Measurements from ENCODE around the gene RNF44.

- TF ChIP-seq, protein P1, sequence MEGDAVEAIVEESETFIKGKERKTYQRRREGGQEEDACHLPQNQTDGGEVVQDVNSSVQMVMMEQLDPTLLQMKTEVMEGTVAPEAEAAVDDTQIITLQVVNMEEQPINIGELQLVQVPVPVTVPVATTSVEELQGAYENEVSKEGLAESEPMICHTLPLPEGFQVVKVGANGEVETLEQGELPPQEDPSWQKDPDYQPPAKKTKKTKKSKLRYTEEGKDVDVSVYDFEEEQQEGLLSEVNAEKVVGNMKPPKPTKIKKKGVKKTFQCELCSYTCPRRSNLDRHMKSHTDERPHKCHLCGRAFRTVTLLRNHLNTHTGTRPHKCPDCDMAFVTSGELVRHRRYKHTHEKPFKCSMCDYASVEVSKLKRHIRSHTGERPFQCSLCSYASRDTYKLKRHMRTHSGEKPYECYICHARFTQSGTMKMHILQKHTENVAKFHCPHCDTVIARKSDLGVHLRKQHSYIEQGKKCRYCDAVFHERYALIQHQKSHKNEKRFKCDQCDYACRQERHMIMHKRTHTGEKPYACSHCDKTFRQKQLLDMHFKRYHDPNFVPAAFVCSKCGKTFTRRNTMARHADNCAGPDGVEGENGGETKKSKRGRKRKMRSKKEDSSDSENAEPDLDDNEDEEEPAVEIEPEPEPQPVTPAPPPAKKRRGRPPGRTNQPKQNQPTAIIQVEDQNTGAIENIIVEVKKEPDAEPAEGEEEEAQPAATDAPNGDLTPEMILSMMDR (IDR thresholded peaks at IDR 0.05): no peak
- no peak for TF ChIP-seq POLR2A (IDR thresholded peaks at IDR 0.05)
Measured at GRCh38 chr5:176486189-176486757, 50.9 kb downstream of the RNF44 start.
